ENCODE measurements around the gene CERK.

The CERK gene

GRCh38 chr22:46732513-46732912 lies 5.5 kb downstream of the CERK start:
- DNase-seq (ENCODE audit: low read depth in 2 of 2, low spot score in 1 of 2): no peak

DNA sequence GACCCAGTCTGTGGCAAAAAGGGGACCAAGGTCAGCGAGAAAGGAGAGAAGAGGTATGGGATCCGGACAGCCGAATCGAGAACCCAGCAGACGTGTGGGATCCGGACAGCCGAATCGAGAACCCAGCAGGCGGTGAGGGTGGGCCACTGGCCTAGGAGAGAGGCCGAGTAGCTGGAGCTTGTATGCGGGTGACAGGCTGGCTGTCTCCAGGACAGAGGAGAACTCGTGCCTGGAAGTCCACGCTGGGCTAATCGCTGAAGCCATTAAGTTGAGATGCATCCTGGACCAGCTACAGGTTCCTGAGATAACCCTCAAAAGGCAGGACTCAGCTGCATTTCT lies 6.0 kb downstream of the CERK start:
- no peak for DNase-seq (ENCODE audit: low read depth in 2 of 2, low spot score in 1 of 2)

- DNase-seq (ENCODE audit: low read depth in 2 of 2, low spot score in 1 of 2): no peak
Observed at GRCh38 chr22:46731246-46732040, 6.6 kb downstream of the CERK start.

- no peak for DNase-seq (ENCODE audit: low read depth in 2 of 2, low spot score in 1 of 2)
Observed at GRCh38 chr22:46730568-46731245, 7.3 kb downstream of the CERK start.

- no peak for DNase-seq (ENCODE audit: low read depth in 2 of 2, low spot score in 1 of 2)
Observed at GRCh38 chr22:46728470-46728869, 9.6 kb downstream of the CERK start.

DNA sequence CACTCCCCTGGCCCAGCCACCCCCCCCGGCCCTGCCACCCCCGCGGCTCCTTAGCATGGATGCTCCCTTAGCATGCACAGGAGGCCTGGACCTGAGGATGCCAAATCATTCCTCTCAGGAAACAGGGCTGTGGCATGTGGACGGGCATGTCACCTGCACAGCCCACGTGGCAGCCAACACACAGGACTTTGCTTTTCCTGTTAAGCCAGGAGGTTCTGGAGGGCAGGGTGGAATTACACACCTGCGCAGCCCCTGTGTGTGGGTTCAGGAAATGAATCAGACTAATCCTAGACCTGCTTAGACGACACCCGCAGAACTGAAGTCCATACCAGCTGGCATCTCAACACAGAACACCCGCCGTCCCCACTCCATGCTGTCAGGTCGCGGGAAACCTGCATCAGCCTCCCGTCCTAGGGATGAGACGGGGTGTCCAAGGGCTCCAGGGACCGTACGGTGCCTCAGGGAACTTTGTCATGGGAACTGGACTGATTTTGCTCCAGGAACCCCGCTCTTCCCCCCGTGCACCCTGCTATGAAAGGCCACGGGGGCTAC lies 10.2 kb downstream of the CERK start:
- DNase-seq (ENCODE audit: low read depth in 2 of 2, low spot score in 1 of 2): no peak

- DNase-seq (ENCODE audit: low read depth in 2 of 2, low spot score in 1 of 2): no peak
Observed at GRCh38 chr22:46726986-46727317, 11.1 kb downstream of the CERK start.

GRCh38 chr22:46726066-46726985 lies 11.7 kb downstream of the CERK start:
- no peak for DNase-seq (ENCODE audit: low read depth in 2 of 2, low spot score in 1 of 2)

DNA sequence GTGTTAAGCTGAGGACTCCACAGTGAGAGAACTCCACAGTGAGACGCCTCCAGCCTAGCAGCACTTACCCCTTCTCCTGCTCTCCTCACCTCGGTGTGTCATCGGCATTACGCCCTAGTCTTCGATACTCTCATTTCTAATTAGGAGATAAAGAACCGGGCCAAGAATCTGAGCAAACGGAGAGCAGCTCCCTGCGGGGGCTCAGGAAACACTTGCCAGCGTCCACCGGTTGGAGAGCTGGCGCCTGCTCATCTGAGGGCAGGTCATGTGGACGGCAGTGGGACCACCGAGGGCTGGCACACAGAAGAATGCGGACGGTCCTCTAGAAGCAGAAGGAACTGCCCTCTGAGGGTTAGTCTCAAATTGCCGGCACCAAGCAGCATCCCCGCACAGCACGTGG lies 13.0 kb downstream of the CERK start:
- DNase-seq (ENCODE audit: low read depth in 2 of 2, low spot score in 1 of 2): no peak

DNA sequence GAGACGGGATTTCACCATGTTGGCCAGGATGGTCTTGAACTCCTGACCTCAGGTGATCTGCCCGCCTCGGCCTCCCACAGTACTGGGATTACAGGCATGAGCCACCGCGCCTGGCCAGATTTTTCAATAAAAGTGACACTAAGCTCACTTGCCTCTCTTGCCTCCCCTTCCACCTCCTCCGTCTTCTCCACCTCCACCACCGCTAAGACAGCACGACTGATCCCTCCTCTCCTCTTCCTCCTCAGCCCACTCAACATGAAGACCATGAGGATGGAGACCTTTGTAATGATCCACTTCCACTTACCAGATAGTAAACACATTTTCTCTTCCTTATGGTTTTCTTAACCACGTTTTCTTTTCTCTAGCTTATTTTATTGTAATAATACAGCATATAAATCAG lies 14.2 kb downstream of the CERK start:
- no peak for DNase-seq (ENCODE audit: low read depth in 2 of 2, low spot score in 1 of 2)

GRCh38 chr22:46721501-46722085 lies 16.5 kb downstream of the CERK start:
- no peak for DNase-seq (ENCODE audit: low read depth in 2 of 2, low spot score in 1 of 2)

DNA sequence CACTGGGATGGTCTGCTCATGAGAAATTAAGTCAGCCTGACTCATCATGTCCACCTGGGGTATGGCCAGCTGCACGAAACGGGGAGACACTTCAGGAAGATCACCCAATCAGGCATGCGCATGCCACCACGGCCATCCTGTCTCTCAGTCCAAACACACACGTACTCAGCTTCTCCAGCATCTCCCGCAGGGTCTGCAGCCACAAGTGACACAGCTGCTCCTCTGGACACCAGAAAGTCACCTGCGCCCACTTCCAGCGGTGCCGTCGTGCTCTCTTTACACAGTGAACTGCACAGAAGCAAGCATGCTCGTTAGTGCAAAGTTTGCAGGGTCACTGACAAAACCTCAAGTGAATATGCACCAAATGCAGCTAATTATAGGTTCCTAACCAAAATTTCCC lies 18.1 kb downstream of the CERK start:
- DNase-seq (ENCODE audit: low read depth in 2 of 2, low spot score in 1 of 2): no peak

- DNase-seq (ENCODE audit: low read depth in 2 of 2, low spot score in 1 of 2): no peak
Observed at GRCh38 chr22:46714550-46714949, 23.5 kb downstream of the CERK start.

GRCh38 chr22:46712288-46712687 lies 25.8 kb downstream of the CERK start:
- DNase-seq (ENCODE audit: low read depth in 2 of 2, low spot score in 1 of 2): no peak

DNA sequence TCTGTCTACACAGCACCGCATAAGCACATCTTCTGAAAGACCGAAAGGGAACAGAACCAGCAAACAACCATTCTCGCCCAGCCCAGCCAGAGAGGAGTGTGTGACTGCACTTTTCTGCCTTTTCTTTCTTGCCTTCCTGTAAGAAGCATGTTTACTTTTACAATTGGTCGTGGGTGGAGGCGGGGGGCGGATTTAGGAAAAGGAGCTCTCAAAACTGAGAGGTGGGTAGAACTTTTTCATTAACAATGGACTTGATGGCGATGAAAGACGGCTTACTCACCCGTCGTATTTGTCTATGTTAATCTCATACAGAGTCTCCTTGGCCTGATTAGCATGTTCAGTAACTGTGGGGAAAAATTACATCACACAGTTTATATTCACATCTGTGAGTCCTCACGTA lies 27.2 kb downstream of the CERK start:
- no peak for DNase-seq (ENCODE audit: low read depth in 2 of 2, low spot score in 1 of 2)

- DNase-seq (ENCODE audit: low read depth in 2 of 2, low spot score in 1 of 2): no peak
Observed at GRCh38 chr22:46708766-46709330, 29.2 kb downstream of the CERK start.

DNA sequence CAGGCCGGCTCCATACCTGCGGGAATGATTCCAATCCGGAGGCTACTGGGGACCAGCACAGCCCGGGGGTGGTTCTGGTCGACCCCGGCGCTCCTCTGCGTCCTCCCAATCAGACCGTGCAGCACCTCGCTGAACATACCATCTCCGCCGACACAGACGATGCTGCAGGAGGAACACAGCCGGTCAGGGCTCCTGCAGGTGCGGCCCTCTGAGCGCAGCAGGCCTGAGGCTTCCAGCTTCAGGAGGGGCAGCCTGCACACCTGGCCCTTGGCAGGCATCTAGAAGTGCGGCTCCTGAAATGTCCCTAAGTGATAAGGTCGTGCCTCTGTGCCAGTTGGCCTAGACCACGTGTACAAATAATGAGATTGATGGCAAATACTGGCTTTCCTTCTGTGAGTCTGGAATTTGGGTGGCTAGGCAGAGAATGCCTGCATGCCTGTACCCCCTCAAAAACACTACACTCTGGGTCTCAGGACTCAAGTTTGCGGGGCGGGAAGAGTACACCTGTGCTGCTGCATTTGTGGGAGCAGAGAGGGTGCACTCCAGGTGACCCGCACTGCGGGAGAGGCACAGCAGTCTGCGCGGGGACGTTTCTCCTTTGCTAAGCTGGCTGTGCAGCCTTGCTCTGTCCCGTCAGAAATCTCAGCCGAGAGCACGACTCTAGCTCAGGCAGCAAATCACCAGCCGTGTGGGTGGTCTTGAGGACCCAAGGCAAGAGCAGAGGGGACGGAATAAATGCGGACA lies 30.1 kb downstream of the CERK start:
- no peak for DNase-seq (ENCODE audit: low read depth in 2 of 2, low spot score in 1 of 2)

DNA sequence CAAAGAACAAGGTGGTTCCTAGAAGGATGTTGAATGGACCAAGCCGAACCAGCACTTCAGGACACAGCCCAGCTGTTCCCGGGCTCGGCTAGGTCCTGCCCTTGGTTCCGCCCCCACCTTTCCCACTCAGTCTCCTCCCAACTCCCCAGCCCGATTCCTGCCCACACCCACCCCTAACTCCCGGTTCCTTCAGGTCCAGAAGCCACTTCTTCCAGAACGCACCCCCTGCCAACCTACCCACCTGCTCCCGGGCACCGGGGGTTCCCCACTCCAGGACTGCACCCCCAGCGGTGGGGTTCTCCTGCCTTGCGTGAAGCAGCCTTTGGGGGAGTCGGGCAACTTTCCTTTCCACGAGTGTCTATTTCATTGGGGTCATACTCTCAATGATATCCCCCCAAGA lies 30.7 kb downstream of the CERK start:
- DNase-seq (ENCODE audit: low read depth in 2 of 2, low spot score in 1 of 2): no peak

DNA sequence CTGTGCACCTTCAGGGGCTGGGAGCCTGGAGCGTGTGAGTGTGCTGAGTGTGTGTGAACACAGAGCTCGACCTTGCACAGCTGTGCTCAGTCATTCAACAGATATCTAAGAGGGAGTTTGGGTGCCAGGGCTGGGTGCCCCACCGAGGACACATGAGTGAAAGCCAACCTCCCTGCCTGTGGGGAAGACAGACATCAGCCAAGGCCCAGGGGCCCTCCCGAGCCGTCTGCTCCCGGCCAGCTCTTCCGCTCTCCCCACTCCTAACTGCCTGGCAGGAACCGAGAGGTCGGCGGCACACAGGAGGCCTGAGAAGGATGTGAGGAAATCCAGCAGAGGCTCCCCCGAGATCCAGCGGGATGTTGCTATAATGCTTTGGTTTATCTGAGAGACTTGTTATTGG lies 32.0 kb downstream of the CERK start:
- DNase-seq (ENCODE audit: low read depth in 2 of 2, low spot score in 1 of 2): no peak

- no peak for DNase-seq (ENCODE audit: low read depth in 2 of 2, low spot score in 1 of 2)
Observed at GRCh38 chr22:46703996-46704370, 34.1 kb downstream of the CERK start.

Data from stimulated activated CD8-positive, alpha-beta memory T cell treated with anti-CD3 and anti-CD28 coated beads, Interleukin-4, amount 100 ng/mL, for 4 hours (primary cell).